Erythroblast (primary cell): ENCODE data around the gene MTMR3.

Experiments used
- DNase-seq, 2 experiments: peaks; one replicate each; lab custom pipeline; 2025; lab: John Stamatoyannopoulos, UW
- GATA1 ChIP-seq: IDR thresholded peaks from 2 replicates; pipeline ENCODE4 v1.6.1; 2011; ENCODE audit warnings: low read depth, mild to moderate bottlenecking, control low read depth, low read length, moderate library complexity
- POLR2A ChIP-seq: IDR thresholded peaks from 2 replicates; pipeline ENCODE4 v1.6.1; 2011; ENCODE audit warnings: mild to moderate bottlenecking, low read length

MTMR3 gene

DNA sequence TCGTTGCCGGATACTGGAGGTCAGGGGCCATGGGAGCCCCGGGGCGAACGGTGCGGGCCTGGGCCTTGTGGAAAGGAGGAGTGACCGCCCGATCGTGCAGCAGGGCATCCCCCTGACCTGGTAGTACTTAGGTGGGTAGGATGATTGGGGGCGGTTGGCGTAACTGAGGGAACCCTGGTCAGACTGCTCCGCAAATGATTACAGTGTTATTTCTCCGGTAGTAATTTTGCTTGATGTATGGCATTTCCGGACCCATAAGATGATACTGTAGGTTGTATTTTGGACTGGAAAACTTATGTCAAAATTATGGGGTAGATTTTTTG is 762 bp downstream of the MTMR3 start:
- TF ChIP-seq GATA1, result no peak
- DNase-seq, result peak in 1 of 2 experiments; percentile 66

DNA sequence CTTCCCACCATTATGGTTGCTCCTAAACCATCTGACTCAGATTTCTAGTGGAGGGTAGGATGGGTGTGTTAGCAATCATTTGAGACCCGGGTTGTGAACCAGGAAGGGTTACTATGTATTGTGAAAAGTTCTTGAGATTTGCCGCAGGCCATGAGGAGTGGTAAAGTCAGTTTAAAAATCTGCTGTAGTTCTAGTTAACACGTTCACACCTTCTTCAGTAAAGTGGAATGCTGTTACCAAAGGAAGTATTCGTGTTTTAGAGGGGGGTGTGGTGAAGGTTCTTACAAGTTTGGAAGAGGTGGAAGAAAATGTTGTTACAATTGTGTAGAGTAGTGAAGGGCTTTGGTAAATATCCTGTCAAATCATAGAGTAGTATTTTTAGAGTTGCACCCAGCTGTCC is 2.6 kb downstream of the MTMR3 start:
- TF ChIP-seq GATA1 (no peak), POLR2A (no peak)
- DNase-seq, result no peak

DNA sequence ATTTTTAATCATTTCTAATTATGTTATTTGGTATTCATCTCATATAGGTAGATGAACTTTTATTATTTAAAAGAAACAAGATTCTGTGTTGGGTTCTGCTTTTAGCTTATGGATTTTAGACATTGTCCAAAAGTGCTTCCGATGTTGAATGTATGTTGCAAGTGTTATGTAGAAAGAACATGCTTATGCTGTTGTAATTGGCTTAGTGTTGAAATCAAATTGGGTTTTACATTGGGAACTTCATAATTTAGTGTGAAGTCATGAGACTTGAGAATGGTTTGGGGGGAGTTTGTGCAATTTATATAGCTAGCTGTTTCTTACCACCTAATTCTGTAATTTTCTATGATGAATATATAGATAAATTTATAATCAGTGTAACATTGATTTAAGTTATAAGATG is 3.6 kb downstream of the MTMR3 start:
- TF ChIP-seq GATA1 (no peak), POLR2A (no peak)

DNA sequence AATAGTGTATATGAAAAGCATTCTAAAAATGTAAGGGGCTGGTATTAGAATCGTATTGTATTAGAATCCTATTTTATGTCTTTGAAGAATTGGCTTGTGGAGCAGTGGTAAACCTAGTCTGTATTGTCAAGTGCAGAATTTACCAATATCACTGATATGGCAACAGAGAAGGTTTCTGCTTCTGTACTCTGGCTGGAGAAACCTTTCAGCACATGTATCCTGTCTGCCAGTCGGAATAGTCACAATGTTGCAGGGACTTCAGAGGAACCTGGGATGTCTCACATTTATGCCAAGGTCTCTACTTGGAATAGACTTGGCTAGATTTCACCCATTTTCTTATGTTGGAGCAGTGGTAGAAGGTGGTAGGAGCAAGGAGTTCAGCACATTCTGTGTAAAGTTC is 4.4 kb downstream of the MTMR3 start:
- no peak for DNase-seq
- no peak for TF ChIP-seq POLR2A
- TF ChIP-seq GATA1, result no peak

More for the DNA sequence above, 3.6 kb downstream of the MTMR3 start:
- DNase-seq, result no peak

DNA sequence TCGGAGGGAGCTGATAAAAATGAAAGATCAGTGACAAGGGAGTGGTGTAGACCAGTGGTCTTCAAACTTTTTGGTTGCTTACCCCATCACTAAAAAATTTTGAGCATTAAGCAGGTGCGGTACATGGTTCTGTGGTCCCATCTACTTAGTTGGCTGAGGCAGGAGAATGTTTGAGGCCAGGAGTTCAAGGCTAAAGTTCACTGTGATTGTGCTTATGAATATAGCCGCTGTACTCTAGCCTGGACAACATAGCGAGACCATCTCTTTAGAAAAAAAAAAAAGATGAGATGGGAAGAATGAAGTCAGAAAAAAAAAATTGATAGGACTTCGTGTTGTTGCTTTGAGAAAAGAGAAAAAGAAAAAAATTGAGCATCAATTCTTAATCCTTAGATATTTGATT is 7.8 kb downstream of the MTMR3 start:
- no peak for TF ChIP-seq GATA1
- TF ChIP-seq POLR2A, result no peak
- no peak for DNase-seq

DNA sequence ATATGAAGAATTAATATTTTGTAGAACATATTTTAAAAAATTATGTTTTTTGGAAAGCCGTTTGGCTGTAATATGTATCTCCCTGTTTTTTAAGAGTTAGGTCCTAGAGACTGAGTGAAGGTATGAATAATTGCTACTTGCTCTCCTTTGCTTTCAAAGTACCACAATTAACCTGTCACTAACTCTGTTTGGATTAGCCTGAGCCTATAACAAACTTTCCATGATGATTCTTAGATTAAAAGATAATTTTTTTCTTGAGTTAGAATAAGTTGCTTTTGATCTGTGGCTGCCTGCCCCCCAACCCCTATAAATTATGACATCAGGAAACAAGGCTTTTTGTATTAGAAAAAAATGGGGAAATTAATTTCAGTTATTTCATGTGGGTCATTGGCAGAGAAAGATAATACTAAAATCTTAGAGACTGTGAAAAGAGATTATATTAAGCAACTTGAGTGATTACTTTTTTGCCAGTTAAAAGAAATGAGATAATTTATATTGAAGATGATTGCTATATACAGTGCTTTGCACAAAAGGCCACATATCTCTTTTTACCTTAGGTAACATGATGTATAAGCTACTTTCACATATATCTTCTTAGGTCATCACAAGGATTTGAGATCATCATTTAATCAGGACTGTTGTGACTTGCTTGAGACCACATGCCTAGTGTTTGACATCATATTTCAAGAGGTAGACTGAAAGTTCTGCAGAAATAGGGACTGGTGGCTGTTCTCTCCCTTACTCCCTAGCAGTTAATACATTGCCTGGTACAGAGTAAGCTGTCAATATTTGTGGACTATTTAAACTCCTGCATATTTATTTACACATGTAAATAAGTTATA is 9.6 kb downstream of the MTMR3 start:
- DNase-seq, result no peak
- no peak for TF ChIP-seq GATA1
- TF ChIP-seq POLR2A, result no peak

DNA sequence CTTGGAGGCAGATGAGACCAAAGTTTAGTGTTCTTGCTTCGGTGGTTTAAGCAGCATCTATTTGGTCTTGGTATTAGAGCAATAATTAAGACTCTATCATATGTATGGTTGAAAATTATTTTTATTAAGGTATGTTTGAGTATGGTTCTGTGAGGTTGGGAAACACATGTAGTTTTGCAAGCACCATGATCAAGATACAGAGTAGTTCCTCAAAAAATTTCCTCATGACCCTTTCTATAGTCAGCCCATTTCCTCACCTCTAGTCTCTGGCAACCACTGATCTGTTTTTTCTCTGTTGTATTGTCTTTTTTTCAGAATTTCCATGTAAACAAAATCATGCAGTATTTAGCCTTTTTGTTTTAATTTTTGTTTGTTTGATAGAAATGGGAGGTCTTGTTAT is 18.4 kb downstream of the MTMR3 start:
- no peak for DNase-seq
- TF ChIP-seq POLR2A, result no peak
- no peak for TF ChIP-seq GATA1

DNA sequence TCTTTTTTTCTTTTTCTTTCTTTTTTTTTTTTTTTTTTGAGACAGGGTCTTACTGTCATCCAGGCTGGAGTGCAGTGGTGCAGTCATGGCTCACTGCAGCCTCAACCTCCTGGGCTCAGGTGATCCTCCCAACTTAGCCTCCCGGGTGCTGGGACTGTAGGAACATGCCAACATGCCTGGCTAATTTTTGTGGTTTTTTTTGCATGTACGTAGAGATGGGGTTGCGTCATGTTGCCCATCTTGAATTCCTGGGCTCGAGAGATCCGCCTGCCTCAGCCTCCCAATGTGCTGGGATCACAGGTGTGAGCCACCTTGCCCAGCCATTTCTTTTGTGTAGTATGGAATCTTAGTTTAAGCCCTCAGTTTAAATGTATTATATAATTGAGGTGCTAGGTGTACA is 20.4 kb downstream of the MTMR3 start:
- TF ChIP-seq GATA1, result no peak
- DNase-seq, result no peak

DNA sequence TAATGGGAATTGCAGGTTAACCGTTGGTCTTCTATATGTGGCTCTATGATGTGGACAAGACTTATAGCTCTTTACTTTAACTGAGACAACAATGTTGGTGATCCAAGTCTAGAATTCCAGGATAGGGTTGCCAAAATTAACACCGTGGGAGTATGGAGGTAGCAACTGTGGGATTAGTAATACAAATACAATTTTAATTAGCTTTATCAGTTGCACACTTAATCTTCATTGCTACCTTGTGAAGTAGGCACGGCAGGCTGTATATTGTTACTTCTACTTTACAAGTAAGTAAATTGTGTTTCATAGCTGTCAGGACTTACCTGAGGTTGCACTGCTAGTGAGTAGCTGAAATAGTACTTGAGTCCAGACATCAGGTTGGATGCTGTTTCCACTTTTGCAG is 21.0 kb downstream of the MTMR3 start:
- peak in 1 of 2 experiments; percentile 15 for DNase-seq
- TF ChIP-seq POLR2A (no peak), GATA1 (no peak)

DNA sequence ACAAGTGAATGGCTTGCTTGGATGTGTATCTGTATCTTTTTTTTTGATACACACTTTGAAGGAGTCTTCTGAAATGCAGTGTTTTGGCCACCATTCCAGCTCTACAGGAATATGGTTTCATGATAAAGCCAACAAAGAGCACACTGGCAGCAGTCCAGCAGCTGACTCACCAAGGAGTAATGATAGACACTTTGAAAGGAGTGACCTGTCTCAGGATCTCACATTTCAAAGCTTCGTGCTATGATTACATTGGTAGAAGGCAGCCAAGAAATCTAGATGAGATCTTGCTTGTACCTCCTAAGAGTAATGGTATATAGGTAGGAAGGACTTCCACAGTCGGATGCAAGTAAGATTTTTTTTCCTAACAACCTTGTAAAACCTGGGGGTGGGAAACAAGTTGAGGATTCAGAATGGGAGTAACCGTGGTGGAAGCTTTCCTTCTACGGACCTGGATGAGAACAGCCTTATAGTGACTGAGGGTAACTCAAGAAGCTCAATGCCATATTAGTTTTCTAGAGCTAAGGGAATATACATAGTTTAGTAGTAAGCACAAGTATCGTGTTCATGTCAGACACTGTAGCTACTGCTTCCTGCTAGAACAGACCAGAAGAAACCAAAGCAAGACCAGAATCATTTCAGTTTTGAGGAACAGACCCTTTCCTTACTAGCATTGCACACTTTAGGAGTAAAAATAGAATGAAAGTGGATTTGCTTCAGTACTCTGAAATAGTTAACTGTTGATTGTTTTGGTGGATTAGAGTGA is 25.0 kb downstream of the MTMR3 start:
- no peak for TF ChIP-seq GATA1
- no peak for TF ChIP-seq POLR2A
- DNase-seq, result peak; percentile 94 to 95

DNA sequence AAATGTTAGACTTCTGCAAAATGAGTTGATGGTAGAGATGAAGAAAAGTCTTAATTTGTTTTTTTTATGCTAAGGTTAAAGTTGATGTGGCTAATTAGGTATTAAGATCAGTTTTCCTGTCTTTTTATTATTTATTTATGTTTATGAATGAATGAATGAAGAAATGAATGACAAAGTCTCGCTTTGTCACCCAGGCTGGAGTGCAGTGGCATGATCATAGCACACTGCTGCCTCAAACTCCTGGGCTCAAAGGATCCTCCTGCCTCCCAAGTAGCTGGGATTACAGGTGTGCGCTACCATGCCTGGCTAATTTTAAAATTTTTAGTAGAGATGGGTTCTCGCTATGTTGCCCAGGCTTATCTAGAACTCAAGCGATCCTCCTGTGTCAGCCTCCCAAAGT is 29.2 kb downstream of the MTMR3 start:
- TF ChIP-seq POLR2A (no peak), GATA1 (no peak)
- DNase-seq, result no peak

DNA sequence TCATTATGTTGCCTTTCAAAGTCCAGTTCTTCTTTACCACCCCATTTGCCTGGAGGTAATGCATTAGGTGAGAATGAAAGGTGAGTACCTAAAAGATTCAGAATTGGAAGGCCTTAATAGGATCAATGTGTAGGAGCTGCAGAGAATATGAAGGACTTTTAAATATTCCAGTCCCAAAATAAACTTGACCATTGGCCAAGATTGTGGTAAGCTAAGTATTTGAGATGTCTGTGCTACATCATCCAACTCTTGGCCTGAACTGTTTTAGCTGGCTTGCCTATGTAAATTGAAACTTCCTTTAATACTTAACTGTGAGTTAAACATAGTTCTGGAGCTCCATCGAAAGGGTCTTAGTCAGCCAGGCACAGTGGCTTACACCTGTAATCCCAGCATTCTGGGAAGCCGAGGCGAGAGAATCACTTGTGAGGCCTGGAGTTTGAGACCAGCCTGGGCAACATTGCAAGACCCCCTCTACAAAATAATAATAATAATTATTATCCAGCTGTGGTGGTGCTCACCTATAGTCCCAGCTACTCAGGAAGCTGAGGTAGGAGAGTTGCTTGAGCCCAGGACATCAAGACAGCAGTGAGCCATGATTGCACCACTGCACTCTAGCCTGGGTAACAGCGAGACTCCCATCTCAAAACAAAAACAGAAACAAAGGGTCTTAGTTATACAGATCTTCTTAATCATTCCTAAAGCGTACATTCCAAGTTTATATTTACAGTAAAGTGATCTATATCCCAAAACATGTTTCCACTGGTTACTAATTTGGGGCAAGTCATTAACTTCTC is 29.8 kb downstream of the MTMR3 start:
- DNase-seq, result no peak

DNA sequence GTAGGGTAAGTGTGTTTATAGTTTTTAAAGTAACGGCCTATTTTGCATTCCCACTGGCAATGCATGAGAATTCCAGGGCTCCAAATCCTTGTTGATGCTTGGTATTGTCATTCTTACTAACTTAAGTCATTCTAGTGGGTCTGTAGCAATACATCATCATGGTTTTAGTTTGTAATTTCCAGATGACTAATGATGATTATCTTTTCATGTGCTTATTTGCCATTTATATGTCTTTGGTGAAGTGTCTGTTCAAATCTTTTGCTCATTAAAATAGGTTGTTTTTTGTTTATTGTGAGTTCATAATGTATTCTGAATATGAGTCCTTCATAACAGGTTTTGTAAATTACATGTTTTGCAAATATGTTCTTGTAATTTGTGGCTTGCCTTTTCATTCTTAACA is 31.2 kb downstream of the MTMR3 start:
- DNase-seq, result peak in 1 of 2 experiments; percentile 24
- TF ChIP-seq GATA1 (no peak), POLR2A (no peak)

More for the DNA sequence above, 29.8 kb downstream of the MTMR3 start:
- TF ChIP-seq POLR2A, result no peak
- no peak for TF ChIP-seq GATA1
